Mesothelial cell of epicardium (in vitro differentiated cells): ENCODE results near the gene GKN1. TPM values are rescaled to one million over a fixed set of nuclear protein-coding genes. Genes with fewer than 3 reads are reported as not detected.
A peak's percentile ranks its signal among the peaks of the same experiment; 100 is the strongest.

Source experiments
- DNase-seq, 2 experiments: peaks; one replicate each; pipeline ENCODE4 v3.0.0; 2021; ENCODE audit warnings: low spot score in 2 of 2; ENCODE audit not compliant: unreplicated experiment in 2 of 2
- H3K27ac Mint-ChIP-seq: 2 replicates; pipeline ENCODE4 v1.8.0; 2021; ENCODE audit warnings: mixed read lengths
- H3K27me3 Mint-ChIP-seq: 2 replicates; pipeline ENCODE4 v1.8.0; 2021; ENCODE audit warnings: low read depth, mixed read lengths
- H3K36me3 Mint-ChIP-seq: 2 replicates; pipeline ENCODE4 v1.8.0; 2021; ENCODE audit warnings: mixed read lengths
- H3K4me1 Mint-ChIP-seq: 2 replicates; pipeline ENCODE4 v1.8.0; 2021; ENCODE audit warnings: mixed read lengths
- H3K4me3 Mint-ChIP-seq: 2 replicates; pipeline ENCODE4 v1.8.0; 2021; ENCODE audit warnings: mild to moderate bottlenecking, moderate library complexity, mixed read lengths
- H3K9me3 Mint-ChIP-seq: 2 replicates; pipeline ENCODE4 v1.8.0; 2021; ENCODE audit warnings: mixed read lengths
- CTCF ChIP-seq: fragments of 200-600 bp; sonication (generic); IDR thresholded peaks from one replicate; pipeline ENCODE4 v1.5.0; 2021; ENCODE audit warnings: antibody characterized with exemption; ENCODE audit not compliant: unreplicated experiment
- total RNA-seq: library from RNA; stranded (reverse); gene quantifications from 3 replicates; pipeline ENCODE4 v1.2.1, GENCODE V29; 2021

Gene GKN1
- total RNA-seq, 1 donor from 2014 or later = not detected

GRCh38 chr2:68971591-68972231 lies 2.7 kb upstream of the GKN1 start:
- TF ChIP-seq CTCF = no peak
- H3K27me3 Mint-ChIP-seq = peaks cover 6% of the 10 kb centered on the region
- H3K4me1 Mint-ChIP-seq = no peaks in the 10 kb centered on the region
- H3K9me3 Mint-ChIP-seq = no peaks in the 10 kb centered on the region
- no peak overlapping the region for H3K4me3 Mint-ChIP-seq
- DNase-seq = no peak
- H3K27ac Mint-ChIP-seq = peak overlapping the region; percentile 60
- H3K36me3 Mint-ChIP-seq = no peaks in the 10 kb centered on the region

GRCh38 chr2:68974946-68975665 lies 670 bp downstream of the GKN1 start:
- DNase-seq = no peak
- Mint-ChIP-seq H3K4me3 (no peak overlapping the region), H3K36me3 (no peaks in the 10 kb centered on the region), H3K9me3 (no peaks in the 10 kb centered on the region), H3K27me3 (peaks cover 18% of the 10 kb centered on the region), H3K27ac (no peak overlapping the region), H3K4me1 (no peaks in the 10 kb centered on the region)
- no peak for TF ChIP-seq CTCF

- Mint-ChIP-seq H3K36me3 (no peaks in the 10 kb centered on the region), H3K9me3 (no peaks in the 10 kb centered on the region), H3K27me3 (peaks cover 21% of the 10 kb centered on the region), H3K4me3 (no peak overlapping the region), H3K4me1 (no peaks in the 10 kb centered on the region), H3K27ac (no peak overlapping the region)
- no peak for TF ChIP-seq CTCF
- no peak for DNase-seq
Observed at GRCh38 chr2:68975844-68976243, 1.4 kb downstream of the GKN1 start.

GRCh38 chr2:68977453-68977852 lies 3.0 kb downstream of the GKN1 start:
- DNase-seq = no peak

GRCh38 chr2:68978098-68978497 lies 3.7 kb downstream of the GKN1 start:
- no peak for DNase-seq
- no peak overlapping the region for H3K27ac Mint-ChIP-seq
- no peaks in the 10 kb centered on the region for H3K36me3 Mint-ChIP-seq
- TF ChIP-seq CTCF = no peak
- H3K27me3 Mint-ChIP-seq = peaks cover 23% of the 10 kb centered on the region
- no peaks in the 10 kb centered on the region for H3K4me1 Mint-ChIP-seq
- H3K9me3 Mint-ChIP-seq = no peaks in the 10 kb centered on the region
- no peak overlapping the region for H3K4me3 Mint-ChIP-seq

More at GRCh38 chr2:68977453-68977852, 3.0 kb downstream of the GKN1 start:
- H3K27ac Mint-ChIP-seq = no peak overlapping the region
- no peaks in the 10 kb centered on the region for H3K9me3 Mint-ChIP-seq
- peaks cover 23% of the 10 kb centered on the region for H3K27me3 Mint-ChIP-seq
- H3K36me3 Mint-ChIP-seq = no peaks in the 10 kb centered on the region
- TF ChIP-seq CTCF = no peak
- H3K4me3 Mint-ChIP-seq = no peak overlapping the region
- no peaks in the 10 kb centered on the region for H3K4me1 Mint-ChIP-seq
